ENCODE data around the gene CFAP221. TPM values are rescaled to one million over a fixed set of nuclear protein-coding genes. Genes with fewer than 3 reads are reported as not detected.

Gene CFAP221
- polyA plus RNA-seq, 1 donor (not counting 4 experiments of a cell fraction or from before 2014, with no cell fraction given), result not detected

DNA sequence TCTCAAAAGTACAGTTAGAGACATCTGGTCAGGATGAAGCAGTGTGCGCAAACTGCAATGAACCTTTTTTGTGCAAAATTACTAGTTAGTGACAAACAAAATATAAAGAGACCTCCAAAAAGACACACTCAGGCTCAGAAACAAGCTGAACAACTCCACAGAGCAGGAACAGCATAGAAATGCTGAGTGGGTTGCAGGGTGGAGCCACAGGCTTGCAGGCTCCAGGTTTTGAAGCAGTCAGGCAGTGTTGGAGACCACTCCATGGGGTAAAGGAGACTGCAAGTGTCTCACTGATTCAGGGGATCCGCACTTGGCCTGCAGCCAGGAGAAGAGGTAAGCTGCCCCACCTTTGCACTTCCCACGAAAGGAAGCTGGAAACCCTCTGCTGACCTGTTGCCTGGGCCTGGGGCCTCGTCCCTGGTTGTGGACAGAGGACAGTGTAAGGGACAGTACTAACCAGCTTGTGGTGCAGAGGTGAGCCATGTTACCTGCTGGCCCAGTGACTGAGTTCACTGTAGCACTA is 36.4 kb downstream of the CFAP221 start:
- H2AFZ ChIP-seq (ENCODE audit: control insufficient read depth, low read length), result no peak overlapping the region
- H3K27ac ChIP-seq (ENCODE audit: control insufficient read depth, insufficient read depth, low read length), result no peak overlapping the region
- H3K4me3 ChIP-seq (ENCODE audit: control insufficient read depth in 2 of 3, extremely low read depth in 1 of 3, insufficient read depth in 2 of 3, low read depth in 1 of 3, low read length in 3 of 3), result no peak overlapping the region
- TF ChIP-seq CTCF (optimal IDR thresholded peaks at IDR 0.05 in 1 of 3, IDR thresholded peaks at IDR 0.05 in 1 of 3, conservative IDR thresholded peaks at IDR 0.05 in 1 of 3; ENCODE audit: extremely low read depth in 1 of 3, insufficient read depth in 2 of 3, low read length in 3 of 3) (no peak), EZH2 (IDR thresholded peaks at IDR 0.05; ENCODE audit: low read length) (no peak)
- no peaks in the 10 kb centered on the region for H3K4me1 ChIP-seq (ENCODE audit: control insufficient read depth, extremely low read depth, insufficient read depth, low read length)
- no peaks in the 10 kb centered on the region for H3K9me1 ChIP-seq (ENCODE audit: control insufficient read depth, extremely low read depth, insufficient read depth, low read length)
- no peaks in the 10 kb centered on the region for H3K9me3 ChIP-seq (ENCODE audit: control insufficient read depth, low read depth, low read length)
- dilution Hi-C loops (cut with MboI; ENCODE audit: extremely low pct_ligation_motif_present, low sequenced_read_pairs), result no loop called here
- H3K79me2 ChIP-seq (ENCODE audit: control insufficient read depth, insufficient read depth, low read length), result no peaks in the 10 kb centered on the region
- no peaks in the 10 kb centered on the region for H3K36me3 ChIP-seq (ENCODE audit: control insufficient read depth in 2 of 2, extremely low read depth in 1 of 2, insufficient read depth in 2 of 2, low read length in 2 of 2)
- H4K20me1 ChIP-seq (ENCODE audit: control insufficient read depth, extremely low read depth, insufficient read depth, low read length), result no peaks in the 10 kb centered on the region
- DNase-seq (ENCODE audit: low read depth, low spot score) (no peak), FAIRE-seq (no peak)
- H3K9ac ChIP-seq (ENCODE audit: control insufficient read depth, extremely low read depth, insufficient read depth, low read length), result no peak overlapping the region
- H3K27me3 ChIP-seq (ENCODE audit: control insufficient read depth, extremely low read depth, insufficient read depth, low read length), result no peaks in the 10 kb centered on the region
- H3K4me2 ChIP-seq (ENCODE audit: control insufficient read depth, extremely low read depth, insufficient read depth, low read depth, low read length), result no peak overlapping the region

DNA sequence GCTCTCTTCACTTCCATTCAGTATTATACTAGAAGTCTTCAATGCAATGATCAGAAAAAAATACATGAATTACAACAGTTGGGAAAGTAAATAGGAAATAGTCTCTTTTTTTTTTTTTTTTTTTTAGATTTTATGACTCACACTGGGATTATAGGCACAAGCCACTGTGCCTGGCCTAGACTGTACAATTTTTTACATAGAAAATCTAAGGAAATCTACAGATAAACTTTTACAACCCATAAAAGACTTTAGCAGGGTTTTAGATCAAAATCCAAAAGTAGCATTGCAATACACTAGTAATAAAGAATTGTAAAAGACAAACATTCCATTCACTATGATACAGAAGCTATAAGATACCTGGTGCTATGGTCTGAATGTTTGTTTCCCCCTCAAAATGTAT is 39.0 kb downstream of the CFAP221 start:
- Histone ChIP-seq H3K9me3 (ENCODE audit: control insufficient read depth, low read depth, low read length) (no peaks in the 10 kb centered on the region), H3K9ac (ENCODE audit: control insufficient read depth, extremely low read depth, insufficient read depth, low read length) (no peak overlapping the region), H3K36me3 (ENCODE audit: control insufficient read depth in 2 of 2, extremely low read depth in 1 of 2, insufficient read depth in 2 of 2, low read length in 2 of 2) (no peaks in the 10 kb centered on the region), H3K4me3 (ENCODE audit: control insufficient read depth in 2 of 3, extremely low read depth in 1 of 3, insufficient read depth in 2 of 3, low read depth in 1 of 3, low read length in 3 of 3) (no peak overlapping the region), H2AFZ (ENCODE audit: control insufficient read depth, low read length) (no peak overlapping the region), H4K20me1 (ENCODE audit: control insufficient read depth, extremely low read depth, insufficient read depth, low read length) (no peaks in the 10 kb centered on the region), H3K27ac (ENCODE audit: control insufficient read depth, insufficient read depth, low read length) (no peak overlapping the region), H3K27me3 (ENCODE audit: control insufficient read depth, extremely low read depth, insufficient read depth, low read length) (no peaks in the 10 kb centered on the region), H3K9me1 (ENCODE audit: control insufficient read depth, extremely low read depth, insufficient read depth, low read length) (no peaks in the 10 kb centered on the region), H3K4me1 (ENCODE audit: control insufficient read depth, extremely low read depth, insufficient read depth, low read length) (no peaks in the 10 kb centered on the region), H3K79me2 (ENCODE audit: control insufficient read depth, insufficient read depth, low read length) (no peaks in the 10 kb centered on the region), H3K4me2 (ENCODE audit: control insufficient read depth, extremely low read depth, insufficient read depth, low read depth, low read length) (no peak overlapping the region)
- DNase-seq (ENCODE audit: low read depth, low spot score) (no peak), FAIRE-seq (no peak)
- dilution Hi-C loops (cut with MboI; ENCODE audit: extremely low pct_ligation_motif_present, low sequenced_read_pairs), result no loop called here
- TF ChIP-seq CTCF (optimal IDR thresholded peaks at IDR 0.05 in 1 of 3, IDR thresholded peaks at IDR 0.05 in 1 of 3, conservative IDR thresholded peaks at IDR 0.05 in 1 of 3; ENCODE audit: extremely low read depth in 1 of 3, insufficient read depth in 2 of 3, low read length in 3 of 3) (no peak), EZH2 (IDR thresholded peaks at IDR 0.05; ENCODE audit: low read length) (no peak)

Measured in keratinocyte (primary cell).